HG03066 (cell line): ENCODE results near the gene MLF2.

Experiments used
- ATAC-seq: cut with Tn5 transposase; IDR thresholded peaks from one replicate; pipeline ENCODE4 v1.9.1; 2021; ENCODE audit warnings: low read depth; ENCODE audit not compliant: unreplicated experiment

Gene MLF2, protein sequence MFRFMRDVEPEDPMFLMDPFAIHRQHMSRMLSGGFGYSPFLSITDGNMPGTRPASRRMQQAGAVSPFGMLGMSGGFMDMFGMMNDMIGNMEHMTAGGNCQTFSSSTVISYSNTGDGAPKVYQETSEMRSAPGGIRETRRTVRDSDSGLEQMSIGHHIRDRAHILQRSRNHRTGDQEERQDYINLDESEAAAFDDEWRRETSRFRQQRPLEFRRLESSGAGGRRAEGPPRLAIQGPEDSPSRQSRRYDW

DNA sequence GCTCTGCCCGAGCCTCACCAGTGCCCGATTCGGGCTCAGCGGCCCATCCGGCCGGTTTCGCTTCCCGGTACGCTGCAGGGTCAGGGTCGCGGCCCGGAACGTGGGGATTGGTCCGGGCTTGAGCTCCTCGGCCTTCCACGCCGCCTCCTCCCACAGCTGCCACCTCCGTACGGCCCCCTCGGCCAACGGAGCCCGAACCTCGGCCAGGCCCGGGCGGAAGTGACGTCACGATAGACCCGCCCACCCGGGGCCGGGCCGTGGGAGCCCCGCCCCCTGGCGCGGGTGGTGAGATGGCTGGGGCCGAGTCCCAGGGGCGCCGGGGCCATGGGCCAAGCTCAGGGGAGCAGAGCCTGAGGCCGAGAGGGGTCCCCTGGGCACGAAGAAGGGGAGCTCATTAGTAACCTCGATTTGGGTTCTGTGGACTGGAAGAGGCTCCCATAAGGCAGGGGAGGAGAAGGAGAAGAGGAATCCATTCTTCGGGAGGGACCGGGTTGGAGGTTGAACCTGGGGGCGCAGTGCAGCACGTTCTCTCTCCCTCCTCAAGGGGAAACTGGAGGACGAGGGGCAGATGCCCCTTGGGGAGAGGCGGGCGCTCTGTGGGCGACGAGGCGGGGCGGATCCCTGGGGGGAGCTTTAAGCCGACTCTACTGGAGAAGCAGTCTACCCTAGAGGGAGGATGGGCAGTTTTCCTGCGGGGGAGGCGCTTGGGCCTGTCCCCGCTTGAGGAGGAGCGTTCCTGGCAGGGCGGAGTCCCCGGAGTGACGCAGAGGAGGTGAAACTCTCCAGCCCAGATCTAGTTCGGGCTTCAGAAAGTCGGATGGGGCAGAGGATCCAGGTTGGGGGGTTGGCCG lies at the start of gene MLF2:
Gene MLF2 (minus strand): TSS at position 221 of the 851 bp plus-strand sequence. CDS start 807 bp downstream, outside the sequence.
- peak; percentile 91 for ATAC-seq

DNA sequence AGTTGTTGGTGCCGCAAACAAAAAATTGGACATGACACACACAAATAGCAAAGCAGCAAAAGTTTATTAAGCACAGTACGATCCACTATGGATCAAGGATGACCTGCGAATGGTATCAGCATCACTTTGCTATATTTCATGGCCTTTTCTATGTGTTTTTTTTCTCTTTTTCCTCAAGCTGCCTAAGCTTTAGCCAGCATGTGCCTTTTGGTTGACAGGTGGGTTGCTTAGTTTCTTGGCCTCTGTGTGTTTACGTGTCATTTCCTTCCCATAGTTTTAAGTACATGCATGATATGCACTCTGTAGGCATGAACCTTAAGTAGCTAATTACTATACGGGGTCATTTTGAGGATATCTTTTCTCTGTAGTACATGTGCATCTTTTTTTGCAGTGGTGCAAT lies 46.2 kb upstream of the MLF2 start:
- no peak for ATAC-seq

DNA sequence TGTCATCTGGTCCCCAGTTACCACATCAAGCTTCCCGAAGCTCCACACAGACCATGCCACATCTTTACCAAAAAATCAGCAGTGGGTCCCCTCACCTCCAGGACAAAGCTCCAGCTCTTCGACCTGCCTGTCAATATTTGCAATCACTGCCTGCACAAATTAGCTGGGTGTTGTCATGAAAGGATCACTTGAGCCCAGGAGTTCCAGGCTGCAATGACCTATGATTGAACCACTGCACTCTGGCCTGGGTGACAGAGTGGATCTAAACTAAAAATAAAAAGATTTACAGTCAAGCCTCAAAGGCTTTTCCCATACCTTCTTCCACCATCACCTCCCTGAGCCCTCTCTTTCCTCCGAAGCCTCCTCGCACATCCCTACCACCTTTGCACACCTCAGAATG lies 43.6 kb upstream of the MLF2 start:
- no peak for ATAC-seq

DNA sequence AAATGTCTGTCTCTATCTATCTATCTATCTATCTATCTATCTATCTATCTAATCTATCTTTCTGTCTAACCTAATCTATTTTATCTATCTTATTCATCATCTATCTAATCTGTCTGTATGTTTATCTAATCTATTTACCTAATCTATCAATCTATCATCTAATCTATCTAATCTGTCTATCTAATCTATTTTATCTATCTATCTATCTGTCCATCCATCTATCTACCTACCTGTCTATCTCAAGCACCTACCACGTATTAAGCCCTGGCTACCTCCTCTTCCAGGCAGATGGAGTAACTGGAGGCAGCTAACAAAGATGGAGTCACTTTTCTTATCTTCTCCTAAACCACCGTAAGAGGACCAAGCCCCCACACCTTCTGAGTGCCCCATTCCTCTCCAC lies 42.1 kb upstream of the MLF2 start:
- ATAC-seq, result no peak

DNA sequence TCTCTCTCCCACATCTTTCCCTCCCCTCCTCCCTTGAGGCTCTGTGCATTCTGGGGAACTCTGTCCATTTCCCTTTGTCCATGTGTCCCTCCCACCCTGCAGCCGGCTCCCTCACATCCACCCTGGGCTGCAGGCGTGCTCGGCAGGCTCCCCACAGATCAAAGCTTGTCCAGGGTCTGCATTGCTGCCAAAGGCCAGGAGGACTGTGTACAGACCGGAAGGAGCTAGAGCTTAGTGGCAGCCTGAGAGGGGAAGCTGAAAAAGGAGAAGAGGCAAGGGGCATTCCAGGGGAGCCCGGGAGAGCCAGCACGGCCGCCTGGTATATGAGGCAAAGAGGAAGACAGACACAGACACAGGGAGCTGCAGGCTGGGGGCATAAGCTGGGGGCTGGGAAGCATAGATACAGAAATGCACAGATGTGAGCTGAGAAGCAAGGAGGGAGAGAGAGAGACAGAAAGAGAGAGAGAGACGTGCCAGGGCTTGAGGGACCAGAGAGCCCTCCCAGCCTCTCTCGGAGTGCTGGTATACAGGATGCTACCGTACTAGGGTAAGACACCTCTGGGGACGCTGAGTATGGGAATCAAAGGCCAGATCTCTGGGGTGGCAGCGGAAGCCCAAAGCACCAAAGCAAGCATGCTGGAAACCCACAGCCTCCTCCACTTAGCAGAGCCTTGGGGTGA lies 39.7 kb upstream of the MLF2 start:
- ATAC-seq, result no peak

DNA sequence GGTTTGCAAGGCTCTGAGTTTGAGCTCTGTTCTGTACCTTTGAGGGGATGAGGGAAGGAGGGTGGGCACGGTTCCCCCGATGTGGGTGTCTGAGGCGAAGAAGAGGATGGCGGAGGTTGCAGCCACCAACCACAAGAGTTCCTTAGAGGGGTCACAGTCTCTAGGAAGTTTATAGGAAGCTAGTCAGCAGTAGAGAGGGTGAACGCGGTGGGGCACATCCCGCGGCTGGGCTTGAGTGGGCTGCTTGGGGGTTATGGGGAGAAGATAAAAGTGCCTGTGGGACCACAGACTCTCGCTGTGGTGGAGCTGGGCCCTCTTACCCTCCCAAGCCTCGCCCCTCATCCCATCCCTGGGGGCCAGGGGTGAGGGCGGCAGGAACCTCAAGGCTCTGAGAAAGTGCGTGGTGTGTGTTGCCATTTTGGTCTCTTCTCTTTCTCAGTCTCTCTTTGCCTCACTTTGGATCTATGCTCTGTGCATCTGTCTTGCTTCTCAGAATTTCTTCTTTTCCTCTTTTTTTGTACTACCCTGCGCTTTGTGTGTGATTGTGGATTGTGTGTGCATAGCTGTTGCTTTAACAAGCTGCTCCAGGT lies 39.1 kb upstream of the MLF2 start:
- no peak for ATAC-seq

DNA sequence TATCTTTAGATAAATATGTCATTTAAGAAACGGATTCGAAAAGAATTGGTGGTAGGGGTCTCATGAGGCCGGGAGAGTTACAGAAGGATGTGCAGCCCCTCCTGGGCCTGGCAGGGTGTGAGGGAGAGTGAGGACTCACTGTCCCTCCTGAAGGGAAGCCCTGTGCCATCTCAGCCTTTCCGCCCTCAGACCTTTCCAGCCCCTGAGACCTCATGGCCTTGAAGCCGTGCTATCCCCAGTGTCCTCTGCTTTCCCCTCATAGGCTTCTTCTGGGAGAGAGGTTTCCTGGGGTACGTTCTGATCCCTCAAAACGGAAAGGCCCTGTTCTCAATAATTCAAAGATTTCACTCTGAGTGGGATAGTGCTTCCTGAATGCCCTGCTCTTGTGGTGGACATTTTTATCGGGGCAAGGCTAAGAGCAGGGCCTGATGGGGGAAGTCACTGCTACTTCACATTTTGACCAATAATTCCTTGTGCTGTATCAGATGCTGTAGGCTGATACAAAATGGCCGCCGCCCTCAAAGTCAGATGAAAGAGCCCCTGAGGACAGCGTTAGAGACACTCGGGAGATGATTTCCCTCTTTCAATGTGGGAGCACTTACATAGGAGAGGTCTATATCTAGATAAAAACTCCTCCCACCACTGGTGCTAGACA lies 37.7 kb upstream of the MLF2 start:
- no peak for ATAC-seq

DNA sequence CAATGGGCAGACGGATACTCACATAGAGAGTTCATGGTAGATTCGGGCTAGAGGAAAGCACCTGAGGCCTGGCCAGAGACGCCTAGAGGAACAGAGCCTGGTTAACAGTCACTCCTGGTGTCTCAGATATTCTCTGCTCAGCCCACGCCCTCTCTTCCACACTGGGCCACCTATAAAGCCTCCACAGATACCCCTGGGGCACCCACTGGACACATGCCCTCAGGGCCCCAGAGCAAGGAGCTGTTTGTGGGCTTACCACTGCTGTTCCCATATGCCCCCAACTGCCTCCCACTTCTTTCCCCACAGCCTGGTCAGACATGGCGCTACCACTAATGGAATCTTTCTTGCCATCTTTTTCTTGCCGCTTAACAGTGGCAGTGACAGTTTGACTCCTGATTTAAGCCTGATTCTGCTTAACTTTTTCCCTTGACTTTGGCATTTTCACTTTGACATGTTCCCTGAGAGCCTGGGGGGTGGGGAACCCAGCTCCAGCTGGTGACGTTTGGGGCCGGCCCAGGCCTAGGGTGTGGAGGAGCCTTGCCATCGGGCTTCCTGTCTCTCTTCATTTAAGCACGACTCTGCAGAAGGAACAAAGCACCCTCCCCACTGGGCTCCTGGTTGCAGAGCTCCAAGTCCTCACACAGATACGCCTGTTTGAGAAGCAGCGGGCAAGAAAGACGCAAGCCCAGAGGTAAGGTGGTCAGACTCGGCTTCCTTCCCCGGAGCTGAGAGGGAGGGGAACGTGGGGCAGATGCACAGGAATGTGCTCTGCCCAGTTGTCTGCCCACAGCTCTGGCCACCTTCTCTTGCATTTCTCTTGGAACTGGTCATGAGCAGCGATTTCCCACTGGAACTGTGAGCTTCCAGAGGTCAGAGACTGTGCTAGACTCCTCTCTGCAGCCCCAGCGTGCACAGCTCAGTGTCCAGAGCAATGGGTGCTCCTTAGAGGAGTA lies 36.3 kb upstream of the MLF2 start, which contains the start of gene CD4:
Gene CD4 (plus strand): TSS at position 557 of the 953 bp plus-strand sequence. CDS start 10,611 bp downstream, outside the sequence.
- ATAC-seq, result no peak

DNA sequence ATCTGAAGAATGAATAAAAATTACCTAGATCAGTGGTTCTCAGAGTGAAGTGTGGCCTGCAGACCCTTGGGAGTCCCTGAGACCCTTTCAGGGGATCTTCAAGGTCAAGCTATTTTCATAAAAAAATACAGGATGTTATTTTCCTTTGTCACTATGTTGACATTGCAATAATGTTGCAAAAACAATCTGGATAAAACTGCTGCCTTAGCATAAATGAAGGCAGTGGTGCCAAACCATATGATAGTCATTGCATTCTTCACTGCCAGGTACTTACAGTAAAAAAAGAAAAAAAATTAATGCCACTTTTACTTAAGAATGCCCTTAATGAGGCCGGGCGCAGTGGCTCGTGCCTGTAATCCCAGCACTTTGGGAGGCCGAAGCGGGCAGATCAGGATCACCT lies 34.4 kb upstream of the MLF2 start:
- ATAC-seq, result no peak

DNA sequence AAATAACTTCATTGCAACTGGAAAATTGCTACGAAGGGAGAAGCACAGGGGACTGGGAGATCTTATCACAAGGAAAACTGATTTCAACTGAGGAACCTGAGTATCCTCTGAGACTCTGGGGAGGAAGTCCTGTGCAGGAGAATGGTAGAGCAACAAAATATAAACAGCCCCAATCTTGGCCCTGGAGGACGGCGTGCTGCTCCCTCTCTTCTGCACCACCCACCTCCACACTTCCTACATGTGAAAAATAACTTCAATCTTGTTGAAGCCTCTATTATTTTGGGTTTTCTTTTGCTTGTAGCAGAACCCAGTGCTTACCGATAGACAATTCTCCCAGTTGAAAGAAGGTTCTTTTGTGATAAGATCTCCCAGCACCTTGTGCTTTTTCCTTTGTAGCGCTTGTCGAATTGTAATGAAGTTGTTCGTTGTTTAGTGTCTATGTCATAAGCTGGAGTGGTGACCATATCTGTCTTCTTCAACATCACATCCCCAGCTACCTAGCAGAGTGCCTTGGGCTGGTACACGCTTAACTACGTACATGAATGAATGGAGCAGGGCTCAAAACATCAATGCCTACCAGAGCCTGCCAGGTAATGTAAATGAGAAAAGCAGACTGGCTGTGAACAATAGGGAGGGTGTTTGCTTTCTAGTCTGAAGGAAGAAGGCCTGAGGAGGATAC lies 33.6 kb upstream of the MLF2 start:
- ATAC-seq, result no peak

DNA sequence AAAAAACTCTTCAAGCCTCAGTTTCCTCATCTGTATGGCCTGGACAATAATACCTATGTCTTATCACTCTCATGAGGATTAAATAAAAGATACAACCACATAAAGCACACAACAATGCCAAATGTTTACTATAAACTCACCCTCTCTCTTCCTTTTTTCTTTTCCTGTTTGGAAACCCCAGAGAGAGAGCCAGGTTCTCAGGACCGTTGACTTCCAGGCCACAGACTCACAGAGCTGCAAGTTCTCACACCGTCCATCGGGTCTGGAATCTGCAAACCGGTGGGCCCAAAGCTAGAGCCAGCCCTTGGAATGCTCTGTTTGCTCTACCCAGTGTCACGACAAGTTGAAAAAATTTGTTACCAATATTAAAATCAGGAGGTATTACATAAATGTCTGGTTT lies 31.8 kb upstream of the MLF2 start:
- no peak for ATAC-seq

DNA sequence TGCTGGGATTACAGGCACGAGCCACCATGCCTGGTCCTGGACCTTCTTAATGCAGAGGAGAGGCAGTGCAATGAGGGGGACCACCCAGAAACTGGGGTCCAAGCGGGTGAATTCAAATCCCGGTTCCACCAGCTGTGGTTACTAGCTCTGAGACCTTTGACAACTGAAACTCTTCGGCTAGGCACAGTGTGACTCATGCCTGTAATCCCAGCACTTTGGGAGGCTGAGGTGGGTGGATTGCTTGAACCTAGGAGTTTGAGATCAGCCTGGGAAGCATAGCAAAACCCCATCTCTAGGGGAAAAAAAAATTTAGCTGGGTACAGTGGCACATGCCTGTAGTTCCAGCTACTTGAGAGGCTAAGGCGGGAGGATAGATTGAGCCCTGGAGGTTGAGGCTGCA lies 31.4 kb upstream of the MLF2 start:
- no peak for ATAC-seq

DNA sequence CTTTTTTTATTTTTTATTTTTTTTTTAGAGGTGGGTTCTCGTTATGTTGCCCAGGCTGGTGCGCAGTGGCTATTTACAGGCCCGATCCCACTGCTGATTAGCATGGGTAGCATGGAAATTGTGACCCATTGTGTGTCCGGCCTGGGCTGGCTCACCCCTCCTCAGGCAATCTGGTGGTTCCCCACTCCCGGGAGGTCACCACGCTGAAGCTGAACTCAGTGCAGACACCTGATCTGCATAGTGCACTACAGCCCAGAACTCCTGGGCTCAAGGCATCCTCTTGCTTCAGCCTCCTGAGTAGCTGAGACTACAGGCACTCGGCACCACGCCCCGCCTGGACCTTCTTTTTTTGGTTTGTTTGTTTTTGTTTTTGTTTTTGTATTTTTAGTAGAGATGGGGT lies 30.9 kb upstream of the MLF2 start:
- ATAC-seq, result no peak

DNA sequence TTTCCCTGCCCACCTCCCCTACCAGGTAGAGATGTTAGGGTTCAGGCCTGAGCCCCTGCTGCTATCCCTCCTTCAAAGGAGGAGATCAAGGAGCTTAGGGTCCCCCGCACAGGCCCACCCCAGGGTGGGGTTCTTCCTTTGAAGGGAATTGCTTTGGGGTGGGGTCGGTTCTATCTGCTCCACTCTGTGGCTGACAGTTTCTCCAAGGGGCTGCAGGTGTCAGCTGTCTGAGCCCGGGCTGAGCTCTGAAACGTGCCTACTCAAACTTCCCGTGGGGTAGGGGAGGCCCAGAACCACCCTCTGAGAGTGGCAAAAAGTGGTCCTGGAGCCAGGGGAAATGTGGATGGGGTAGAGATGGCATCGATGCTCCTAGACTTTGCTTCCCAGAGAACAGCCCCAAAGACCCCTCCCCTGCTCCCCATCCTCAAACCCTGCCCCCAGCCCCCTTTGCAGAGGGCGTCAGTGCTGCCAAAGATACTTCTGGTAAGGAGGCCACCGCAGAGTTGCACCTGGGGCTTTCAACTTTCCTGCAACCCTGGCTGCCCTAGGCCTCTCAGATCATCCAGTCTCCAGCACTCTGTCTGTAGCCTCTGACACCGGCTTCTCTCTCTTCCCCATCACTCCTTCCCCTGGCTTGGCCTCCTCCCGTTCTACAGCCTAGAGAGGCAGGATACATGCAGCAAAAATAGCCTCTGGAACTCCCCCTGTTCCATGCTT lies 30.1 kb upstream of the MLF2 start:
- ATAC-seq, result no peak

DNA sequence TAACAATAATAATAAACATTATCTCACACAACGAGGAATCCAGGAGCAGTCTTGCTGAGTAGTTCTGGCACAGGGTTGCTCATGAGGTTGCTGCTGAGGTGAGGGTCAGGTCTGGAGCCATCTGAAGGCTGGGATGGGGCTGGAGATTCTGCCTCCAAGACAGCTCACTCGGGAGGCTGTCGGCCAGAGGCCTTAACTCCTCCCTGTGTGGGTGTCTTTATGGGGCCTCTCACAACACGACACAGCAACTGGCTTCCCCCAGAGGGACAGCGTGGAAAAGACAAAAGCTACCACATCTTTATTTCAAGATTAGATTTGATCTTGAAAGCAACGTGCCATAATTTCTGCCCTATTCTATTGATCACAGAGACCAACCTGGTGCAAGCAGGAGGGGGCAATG lies 29.2 kb upstream of the MLF2 start:
- no peak for ATAC-seq

DNA sequence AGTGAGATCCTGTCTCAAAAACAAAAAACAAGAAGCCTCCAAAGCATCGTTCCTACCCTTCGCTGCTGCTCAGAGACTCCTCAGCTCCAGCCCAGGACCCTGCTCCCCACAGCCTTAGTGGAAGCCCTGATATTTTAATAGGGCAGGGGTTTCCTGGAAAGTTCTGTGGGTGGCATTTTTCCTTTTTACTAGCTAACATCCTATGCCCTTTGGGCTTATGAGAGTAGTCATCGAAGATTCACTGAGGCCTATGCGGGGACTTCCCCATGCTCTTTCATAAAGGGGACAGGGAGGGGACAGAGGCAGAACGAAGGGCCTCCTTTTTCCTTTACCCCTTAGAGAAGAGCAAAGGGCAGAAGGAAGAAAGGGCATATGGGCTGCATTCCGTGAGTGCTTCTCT lies 27.6 kb upstream of the MLF2 start:
- ATAC-seq, result no peak

DNA sequence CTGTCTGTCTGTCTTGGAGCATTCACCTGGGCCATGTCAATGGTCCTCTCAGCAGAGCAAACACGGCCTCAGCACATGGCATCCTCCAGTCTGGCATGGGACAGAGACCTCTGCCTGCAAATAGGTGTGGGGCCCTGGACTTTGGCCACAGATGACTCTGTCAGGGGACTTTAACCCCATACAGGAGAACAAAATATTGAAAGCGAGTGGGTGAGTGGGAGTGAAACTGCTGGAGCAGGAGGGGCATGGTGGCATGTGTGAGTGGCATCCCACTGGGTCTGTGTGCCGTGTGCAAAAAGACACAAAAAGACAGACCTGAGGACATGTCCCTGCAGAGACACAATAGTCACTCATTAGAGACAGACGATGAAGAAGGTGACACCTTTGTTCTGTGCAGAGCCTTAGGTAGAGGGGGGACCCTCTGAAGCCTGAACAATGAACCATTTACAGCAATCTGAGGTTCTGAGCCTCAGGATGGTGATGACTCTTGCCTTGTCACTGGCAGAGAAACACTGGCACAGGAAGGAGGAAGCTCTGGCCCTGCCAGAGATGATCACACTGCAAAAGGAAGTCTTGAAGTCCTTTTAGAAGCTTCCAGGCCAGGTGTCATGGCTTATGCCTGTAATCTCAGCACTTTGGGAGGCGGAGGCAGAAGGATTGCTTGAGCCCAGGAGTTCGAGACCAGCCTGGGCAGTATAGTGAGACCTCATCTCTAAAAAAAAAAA lies 26.9 kb upstream of the MLF2 start:
- ATAC-seq, result no peak
